ENCODE data around the gene MCTP1.

Gene MCTP1

DNA sequence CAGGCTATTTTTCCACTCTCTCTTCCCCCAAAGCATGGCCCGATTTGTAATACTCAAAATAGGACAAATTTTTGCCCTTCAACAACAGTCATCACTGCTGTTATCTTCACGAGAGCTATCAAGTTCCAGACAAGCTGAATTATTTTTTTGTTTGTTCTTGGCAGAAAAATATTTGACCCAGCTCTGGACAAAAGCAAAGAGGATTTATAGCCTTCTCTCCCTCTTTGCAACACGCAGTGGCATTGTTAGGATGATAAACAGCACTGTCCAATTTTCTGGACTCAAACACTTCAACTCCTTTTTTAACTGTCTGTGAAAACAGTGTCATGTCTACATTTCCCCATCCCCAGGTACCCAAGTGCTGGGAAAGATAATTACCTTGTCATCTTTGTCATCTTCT lies 506.2 kb downstream of the MCTP1 start:
- TF ChIP-seq, protein P1, sequence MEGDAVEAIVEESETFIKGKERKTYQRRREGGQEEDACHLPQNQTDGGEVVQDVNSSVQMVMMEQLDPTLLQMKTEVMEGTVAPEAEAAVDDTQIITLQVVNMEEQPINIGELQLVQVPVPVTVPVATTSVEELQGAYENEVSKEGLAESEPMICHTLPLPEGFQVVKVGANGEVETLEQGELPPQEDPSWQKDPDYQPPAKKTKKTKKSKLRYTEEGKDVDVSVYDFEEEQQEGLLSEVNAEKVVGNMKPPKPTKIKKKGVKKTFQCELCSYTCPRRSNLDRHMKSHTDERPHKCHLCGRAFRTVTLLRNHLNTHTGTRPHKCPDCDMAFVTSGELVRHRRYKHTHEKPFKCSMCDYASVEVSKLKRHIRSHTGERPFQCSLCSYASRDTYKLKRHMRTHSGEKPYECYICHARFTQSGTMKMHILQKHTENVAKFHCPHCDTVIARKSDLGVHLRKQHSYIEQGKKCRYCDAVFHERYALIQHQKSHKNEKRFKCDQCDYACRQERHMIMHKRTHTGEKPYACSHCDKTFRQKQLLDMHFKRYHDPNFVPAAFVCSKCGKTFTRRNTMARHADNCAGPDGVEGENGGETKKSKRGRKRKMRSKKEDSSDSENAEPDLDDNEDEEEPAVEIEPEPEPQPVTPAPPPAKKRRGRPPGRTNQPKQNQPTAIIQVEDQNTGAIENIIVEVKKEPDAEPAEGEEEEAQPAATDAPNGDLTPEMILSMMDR (IDR thresholded peaks at IDR 0.05; ENCODE audit: low read depth, low read length) = no peak
- no peak for DNase-seq (ENCODE audit: extremely low read depth, low read depth)

DNA sequence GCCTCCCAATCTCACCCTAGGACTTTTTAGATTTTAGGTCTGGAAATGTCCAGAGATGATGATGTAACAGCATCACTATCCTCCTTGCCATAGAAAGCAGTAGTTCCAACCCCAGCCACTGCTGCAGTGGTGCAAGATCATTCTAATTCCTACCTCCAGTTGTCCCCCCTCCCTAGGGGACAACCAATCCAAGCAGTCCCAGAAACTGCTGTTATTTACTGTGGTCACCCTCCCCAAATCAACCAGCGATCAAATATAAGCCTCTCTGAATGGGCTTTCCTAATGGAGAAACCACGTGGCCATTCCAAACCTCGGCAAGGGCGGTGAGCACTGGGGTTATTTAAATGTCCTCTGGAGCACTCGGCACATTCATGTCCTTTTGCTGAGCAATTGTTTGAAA lies 506.6 kb downstream of the MCTP1 start:
- no peak for DNase-seq (ENCODE audit: extremely low read depth, low read depth)
- TF ChIP-seq, protein P1 (IDR thresholded peaks at IDR 0.05; ENCODE audit: low read depth, low read length) = no peak

DNA sequence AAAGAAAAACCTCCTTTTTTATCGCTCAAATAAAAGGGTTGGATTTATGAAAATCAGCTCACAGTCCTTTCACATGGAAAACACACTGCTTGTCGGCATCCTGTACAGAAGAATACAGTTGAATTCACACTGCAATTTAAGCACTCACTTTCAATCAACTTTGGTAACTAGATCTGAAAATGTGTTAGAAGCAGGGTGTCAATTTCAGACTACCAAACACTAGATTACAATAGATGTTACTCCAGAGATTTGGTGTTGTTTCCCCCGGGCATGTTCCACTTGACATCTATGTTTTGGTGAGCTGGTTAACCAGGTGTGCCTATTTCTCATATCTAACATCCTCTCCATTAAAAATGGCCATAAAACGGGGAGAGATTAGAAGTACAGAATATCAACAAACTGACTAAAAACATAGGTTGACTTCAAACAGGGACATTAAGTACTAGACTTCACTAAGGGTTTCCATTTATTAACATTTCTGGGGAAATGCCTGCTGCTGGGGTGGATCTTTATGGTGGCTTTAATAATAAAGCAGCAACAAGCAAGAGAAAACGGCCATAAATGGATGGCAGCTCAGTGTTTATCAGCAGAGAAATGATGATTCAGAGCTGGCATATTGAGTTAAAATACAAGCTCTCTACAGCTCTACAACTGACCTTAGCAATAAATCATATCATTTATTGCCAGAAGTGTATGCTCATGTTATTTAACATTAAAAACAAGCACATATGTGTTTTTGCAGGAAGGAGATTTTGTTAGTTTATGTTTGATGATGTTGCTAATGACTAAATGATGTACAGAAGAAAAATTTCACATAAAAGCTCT lies 507.6 kb downstream of the MCTP1 start:
- no peak for DNase-seq (ENCODE audit: extremely low read depth, low read depth)

DNA sequence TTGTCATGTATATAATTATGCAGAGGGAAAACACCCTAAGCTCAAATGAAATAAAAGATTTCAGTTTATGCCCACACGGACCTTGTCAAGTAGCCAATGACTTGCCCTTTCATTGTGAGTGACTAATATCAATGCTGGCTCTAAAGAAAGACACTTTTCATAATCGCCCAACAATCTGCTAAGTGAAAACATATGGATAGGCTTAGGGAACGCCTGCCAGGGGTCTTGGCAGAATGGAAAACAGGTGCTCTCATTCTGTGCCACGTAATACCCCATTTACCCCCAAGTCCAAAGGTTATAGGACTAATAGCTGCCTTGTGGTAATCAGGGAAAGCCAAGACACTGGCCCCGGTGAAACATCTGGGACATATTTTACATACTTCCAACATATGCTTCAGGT lies 508.7 kb downstream of the MCTP1 start:
- DNase-seq (ENCODE audit: extremely low read depth, low read depth) = no peak
- TF ChIP-seq, protein P1 (IDR thresholded peaks at IDR 0.05; ENCODE audit: low read depth, low read length) = no peak

More for the DNA sequence above, 507.6 kb downstream of the MCTP1 start:
- TF ChIP-seq, protein P1 (IDR thresholded peaks at IDR 0.05; ENCODE audit: low read depth, low read length) = no peak

DNA sequence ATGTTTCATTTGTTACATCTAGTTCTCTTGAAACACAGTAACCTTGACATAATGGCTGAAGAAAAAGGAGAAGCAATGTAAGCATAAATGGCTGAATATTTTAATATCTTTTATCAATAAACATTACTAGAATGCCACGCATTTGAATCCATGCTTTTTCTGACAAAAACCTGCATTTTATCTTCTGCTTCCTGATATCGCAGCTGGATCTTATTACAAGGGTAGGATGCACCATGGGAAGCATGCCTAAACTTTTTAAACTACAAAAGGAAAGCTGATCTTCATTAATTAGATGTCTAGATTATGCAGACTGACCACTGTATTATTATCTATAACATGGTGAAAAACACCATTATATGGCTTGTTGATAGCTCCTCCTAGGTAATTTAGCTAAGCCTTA lies 509.8 kb downstream of the MCTP1 start:
- DNase-seq (ENCODE audit: extremely low read depth, low read depth) = no peak
- TF ChIP-seq, protein P1 (IDR thresholded peaks at IDR 0.05; ENCODE audit: low read depth, low read length) = no peak

DNA sequence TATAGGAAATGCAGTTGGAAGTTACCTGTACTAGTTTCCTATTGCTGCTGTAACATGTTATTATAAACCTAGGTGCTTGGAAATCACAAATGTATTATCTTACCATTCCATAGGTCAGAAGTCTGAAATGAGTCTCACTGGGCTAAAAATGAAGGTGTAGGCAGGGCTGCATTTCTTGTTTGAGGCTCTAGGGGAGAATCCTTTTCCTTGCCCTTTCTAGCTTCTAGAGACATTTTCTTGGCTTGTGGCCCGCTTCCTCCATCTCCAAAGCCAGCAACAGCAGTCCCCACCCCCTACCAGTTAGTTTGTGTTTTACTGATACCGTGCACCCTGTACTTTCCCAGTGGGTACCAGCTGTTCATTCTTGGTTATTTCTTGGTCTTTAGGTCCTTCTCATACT lies 513.2 kb downstream of the MCTP1 start:
- TF ChIP-seq, protein P1 (IDR thresholded peaks at IDR 0.05; ENCODE audit: low read depth, low read length) = no peak
- no peak for DNase-seq (ENCODE audit: extremely low read depth, low read depth)

DNA sequence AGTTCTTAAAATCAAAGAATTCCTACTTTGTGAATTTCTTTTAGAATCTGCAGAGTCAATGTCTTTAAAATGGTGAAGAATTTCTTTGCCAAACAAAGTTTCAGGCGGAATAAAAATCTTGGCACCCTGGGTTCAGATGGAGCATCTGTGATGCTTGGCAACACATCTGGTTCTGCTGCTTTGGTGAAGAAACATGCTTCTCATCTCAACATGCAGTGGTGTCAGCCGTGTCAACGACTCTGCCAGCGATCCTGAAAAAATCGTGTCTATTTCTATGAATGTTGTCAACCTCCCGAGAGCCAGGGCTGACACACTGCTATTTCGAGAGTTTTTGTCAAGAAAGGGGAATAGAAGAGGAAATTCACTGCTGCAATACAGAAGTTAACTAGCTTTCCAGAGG lies 514.9 kb downstream of the MCTP1 start:
- DNase-seq (ENCODE audit: extremely low read depth, low read depth) = no peak

More for the DNA sequence above, 514.9 kb downstream of the MCTP1 start:
- TF ChIP-seq, protein P1 (IDR thresholded peaks at IDR 0.05; ENCODE audit: low read depth, low read length) = no peak
